ENCODE measurements around the gene ADAM15.

Gene ADAM15

GRCh38 chr1:155064111-155064831, 13.2 kb downstream of the ADAM15 start:
- Histone ChIP-seq H3K36me3 (ENCODE audit: control insufficient read depth in 2 of 2, insufficient read depth in 1 of 2, low read length in 2 of 2) (peaks cover 0 to 22% of the 10 kb centered on the region in 2 experiments; a peak in 1 of 3 replicates), H3K4me1 (ENCODE audit: control insufficient read depth, insufficient read depth, low read length) (no peaks in the 10 kb centered on the region; the same call in none of the 2 replicates), H3K4me3 (ENCODE audit: low read depth, low read length) (peak overlapping the region; percentile 88), H3K27ac (ENCODE audit: extremely low read depth, low read depth, low read length) (no peak overlapping the region; the same call in 1 of the 2 replicates), H3K9me3 (ENCODE audit: control insufficient read depth, insufficient read depth, low read depth, low read length) (no peaks in the 10 kb centered on the region)
- POLR2A ChIA-PET: interaction anchor here (0.7 to 1.5 kb wide), 3 partner anchors 11 to 16 kb away, joined by 3 to 6 read pairs (median 6); partner anchors contain the start of gene EFNA3
- CTCF ChIA-PET: interaction anchor here (0.6 to 10.9 kb wide), 8 partner anchors 13 to 183 kb away, joined by 3 to 117 read pairs (median 4); partner anchors contain the start of genes ADAM15 and EFNA3
- peak; percentile 11 for TF ChIP-seq ZEB2 (tag by site-specific recombination; IDR thresholded peaks at IDR 0.05)
- TF ChIP-seq ZNF112 (tag by site-specific recombination; IDR thresholded peaks at IDR 0.05): no peak
- 0 out of 2 replicates have a peak, but pooled peaks have one; percentile 46 for TF ChIP-seq ZFHX2 (tag by site-specific recombination; conservative IDR thresholded peaks at IDR 0.05)
- no peak for TF ChIP-seq ZNF37A (tag by site-specific recombination; IDR thresholded peaks at IDR 0.05)
- TF ChIP-seq ZIC2 (tag by site-specific recombination; IDR thresholded peaks at IDR 0.05): peak; percentile 67
- TF ChIP-seq ZNF26 (tag by site-specific recombination; IDR thresholded peaks at IDR 0.05): no peak
- no peak for TF ChIP-seq ZNF626 (tag by site-specific recombination; IDR thresholded peaks at IDR 0.05)
- peak; percentile 86 for TF ChIP-seq ZNF580 (tag by site-specific recombination; IDR thresholded peaks at IDR 0.05)
- TF ChIP-seq SP7 (tag by site-specific recombination; IDR thresholded peaks at IDR 0.05): peak; percentile 60
- no peak for TF ChIP-seq ZNF561 (tag by site-specific recombination; IDR thresholded peaks at IDR 0.05; ENCODE audit: borderline replicate concordance)
- TF ChIP-seq GLIS1 (tag by site-specific recombination; IDR thresholded peaks at IDR 0.05): peak; percentile 79
- TF ChIP-seq ZNF692 (tag by site-specific recombination; IDR thresholded peaks at IDR 0.05): no peak
- no peak for TF ChIP-seq ZNF350 (tag by site-specific recombination; IDR thresholded peaks at IDR 0.05)
- TF ChIP-seq ZBTB49 (tag by site-specific recombination; IDR thresholded peaks at IDR 0.05; ENCODE audit: low read depth): no peak
- TF ChIP-seq ZNF174 (tag by site-specific recombination; IDR thresholded peaks at IDR 0.05): no peak
- no peak for TF ChIP-seq ATF2 (tag by site-specific recombination; IDR thresholded peaks at IDR 0.05; ENCODE audit: low read depth)
- no peak for TF ChIP-seq ZNF324 (tag by site-specific recombination; IDR thresholded peaks at IDR 0.05)
- TF ChIP-seq ZNF544 (tag by site-specific recombination; IDR thresholded peaks at IDR 0.05): no peak
- peak; percentile 1 for TF ChIP-seq ZBTB26 (tag by site-specific recombination; optimal IDR thresholded peaks at IDR 0.05)
- TF ChIP-seq KLF17 (tag by site-specific recombination; IDR thresholded peaks at IDR 0.05): 0 out of 2 replicates have a peak, but pooled peaks have one; percentile 41
- no peak for TF ChIP-seq SCRT1 (tag by site-specific recombination; IDR thresholded peaks at IDR 0.05; ENCODE audit: borderline replicate concordance)
- no peak for TF ChIP-seq ZNF830 (tag by site-specific recombination; IDR thresholded peaks at IDR 0.05; ENCODE audit: low read depth)
- peak; percentile 52; the same call in 1 of the 2 replicates for TF ChIP-seq KLF7 (tag by site-specific recombination; IDR thresholded peaks at IDR 0.05; ENCODE audit: borderline replicate concordance)
- TF ChIP-seq PRDM1 (tag by site-specific recombination; IDR thresholded peaks at IDR 0.05): peak; percentile 37
- TF ChIP-seq ZNF148 (tag by site-specific recombination; IDR thresholded peaks at IDR 0.05; ENCODE audit: borderline replicate concordance): no peak

Measured in HEK293 (cell line).